Hepatocyte (in vitro differentiated cells): Measurements from ENCODE around the gene ATP23.

Experiments used
- EZH2phosphoT487 ChIP-seq: fragments of 200-600 bp; sonication (generic); IDR thresholded peaks from one replicate; pipeline ENCODE4 v1.6.1; 2018; ENCODE audit warnings: antibody characterized with exemption, mild to moderate bottlenecking, low read depth, moderate library complexity; ENCODE audit not compliant: unreplicated experiment, severe bottlenecking
- TF ChIP-seq, protein P1 (sequence below): fragments of 200-600 bp; sonication (generic); IDR thresholded peaks from 2 replicates; pipeline ENCODE4 v1.5.1; 2016; ENCODE audit warnings: antibody characterized with exemption, mild to moderate bottlenecking; ENCODE audit not compliant: poor library complexity

DNA sequence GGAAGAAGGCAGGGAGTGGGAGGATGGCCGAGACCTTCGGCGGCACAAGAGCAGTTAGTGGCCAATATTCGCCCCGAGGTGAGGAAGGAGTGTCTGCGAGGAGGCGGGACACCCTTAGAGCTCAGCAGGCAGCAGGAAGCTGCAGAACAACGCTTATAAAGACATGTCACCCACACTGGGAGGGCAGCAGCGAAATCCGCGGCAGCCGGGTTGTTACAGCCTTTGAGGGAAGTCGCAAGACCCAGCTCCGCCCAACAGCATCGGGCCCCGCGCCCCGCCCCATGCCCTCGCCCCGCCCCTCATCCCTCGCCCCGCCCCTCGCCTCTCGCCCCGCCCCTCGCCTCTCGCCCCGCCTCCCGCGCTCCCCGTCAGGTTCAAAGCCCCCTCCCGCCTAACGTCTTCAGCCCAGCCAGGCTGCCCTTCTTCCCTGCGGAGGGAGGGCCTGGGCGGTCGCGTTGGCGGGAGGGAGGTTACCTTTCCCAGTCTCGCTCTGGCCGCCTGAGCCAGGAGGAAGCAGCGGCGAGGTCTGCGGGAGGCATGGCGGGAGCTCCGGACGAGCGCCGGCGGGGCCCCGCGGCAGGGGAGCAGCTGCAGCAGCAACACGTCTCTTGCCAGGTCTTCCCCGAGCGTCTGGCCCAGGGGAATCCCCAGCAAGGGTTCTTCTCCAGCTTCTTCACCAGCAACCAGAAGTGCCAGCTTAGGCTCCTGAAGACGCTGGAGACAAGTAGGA is at the start of gene ATP23:
- TF ChIP-seq, protein P1, sequence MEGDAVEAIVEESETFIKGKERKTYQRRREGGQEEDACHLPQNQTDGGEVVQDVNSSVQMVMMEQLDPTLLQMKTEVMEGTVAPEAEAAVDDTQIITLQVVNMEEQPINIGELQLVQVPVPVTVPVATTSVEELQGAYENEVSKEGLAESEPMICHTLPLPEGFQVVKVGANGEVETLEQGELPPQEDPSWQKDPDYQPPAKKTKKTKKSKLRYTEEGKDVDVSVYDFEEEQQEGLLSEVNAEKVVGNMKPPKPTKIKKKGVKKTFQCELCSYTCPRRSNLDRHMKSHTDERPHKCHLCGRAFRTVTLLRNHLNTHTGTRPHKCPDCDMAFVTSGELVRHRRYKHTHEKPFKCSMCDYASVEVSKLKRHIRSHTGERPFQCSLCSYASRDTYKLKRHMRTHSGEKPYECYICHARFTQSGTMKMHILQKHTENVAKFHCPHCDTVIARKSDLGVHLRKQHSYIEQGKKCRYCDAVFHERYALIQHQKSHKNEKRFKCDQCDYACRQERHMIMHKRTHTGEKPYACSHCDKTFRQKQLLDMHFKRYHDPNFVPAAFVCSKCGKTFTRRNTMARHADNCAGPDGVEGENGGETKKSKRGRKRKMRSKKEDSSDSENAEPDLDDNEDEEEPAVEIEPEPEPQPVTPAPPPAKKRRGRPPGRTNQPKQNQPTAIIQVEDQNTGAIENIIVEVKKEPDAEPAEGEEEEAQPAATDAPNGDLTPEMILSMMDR: no peak
- TF ChIP-seq EZH2phosphoT487: no peak
